Measurements from ENCODE around the gene IL11.

The IL11 gene

DNA sequence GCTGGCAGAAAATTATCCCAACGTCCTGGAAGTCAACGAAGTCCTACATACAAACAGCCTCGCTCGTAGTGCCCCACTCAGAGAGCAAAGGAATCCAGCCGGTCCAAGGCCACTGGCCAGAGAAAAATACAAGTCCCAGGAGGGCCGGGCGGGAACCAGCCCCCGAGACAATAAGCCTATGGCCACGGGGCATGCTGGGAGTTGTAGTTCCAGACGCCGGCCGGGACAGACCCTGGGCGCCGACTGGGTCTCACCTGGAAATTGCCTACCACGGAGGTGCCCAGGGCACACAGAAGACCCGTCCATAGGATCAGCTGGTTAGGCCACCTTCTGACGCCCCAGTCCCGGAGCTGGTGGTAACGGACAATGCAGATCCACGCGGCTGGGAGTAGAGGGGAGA lies 50.5 kb downstream of the IL11 start:
- TF ChIP-seq, protein P1, sequence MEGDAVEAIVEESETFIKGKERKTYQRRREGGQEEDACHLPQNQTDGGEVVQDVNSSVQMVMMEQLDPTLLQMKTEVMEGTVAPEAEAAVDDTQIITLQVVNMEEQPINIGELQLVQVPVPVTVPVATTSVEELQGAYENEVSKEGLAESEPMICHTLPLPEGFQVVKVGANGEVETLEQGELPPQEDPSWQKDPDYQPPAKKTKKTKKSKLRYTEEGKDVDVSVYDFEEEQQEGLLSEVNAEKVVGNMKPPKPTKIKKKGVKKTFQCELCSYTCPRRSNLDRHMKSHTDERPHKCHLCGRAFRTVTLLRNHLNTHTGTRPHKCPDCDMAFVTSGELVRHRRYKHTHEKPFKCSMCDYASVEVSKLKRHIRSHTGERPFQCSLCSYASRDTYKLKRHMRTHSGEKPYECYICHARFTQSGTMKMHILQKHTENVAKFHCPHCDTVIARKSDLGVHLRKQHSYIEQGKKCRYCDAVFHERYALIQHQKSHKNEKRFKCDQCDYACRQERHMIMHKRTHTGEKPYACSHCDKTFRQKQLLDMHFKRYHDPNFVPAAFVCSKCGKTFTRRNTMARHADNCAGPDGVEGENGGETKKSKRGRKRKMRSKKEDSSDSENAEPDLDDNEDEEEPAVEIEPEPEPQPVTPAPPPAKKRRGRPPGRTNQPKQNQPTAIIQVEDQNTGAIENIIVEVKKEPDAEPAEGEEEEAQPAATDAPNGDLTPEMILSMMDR (IDR thresholded peaks at IDR 0.05; ENCODE audit: insufficient read depth, low read length, poor library complexity, severe bottlenecking): no peak
- no peak for DNase-seq (ENCODE audit: extremely low read depth, insufficient read length)
- Histone ChIP-seq H3K4me3 (replicated peaks; ENCODE audit: low read depth, low read length) (no peak overlapping the region), H3K27me3 (replicated peaks; ENCODE audit: control insufficient read depth, insufficient read depth, low read length) (no peaks in the 10 kb centered on the region), H3K36me3 (ENCODE audit: control insufficient read depth, insufficient read depth, low read length) (no peaks in the 10 kb centered on the region)

DNA sequence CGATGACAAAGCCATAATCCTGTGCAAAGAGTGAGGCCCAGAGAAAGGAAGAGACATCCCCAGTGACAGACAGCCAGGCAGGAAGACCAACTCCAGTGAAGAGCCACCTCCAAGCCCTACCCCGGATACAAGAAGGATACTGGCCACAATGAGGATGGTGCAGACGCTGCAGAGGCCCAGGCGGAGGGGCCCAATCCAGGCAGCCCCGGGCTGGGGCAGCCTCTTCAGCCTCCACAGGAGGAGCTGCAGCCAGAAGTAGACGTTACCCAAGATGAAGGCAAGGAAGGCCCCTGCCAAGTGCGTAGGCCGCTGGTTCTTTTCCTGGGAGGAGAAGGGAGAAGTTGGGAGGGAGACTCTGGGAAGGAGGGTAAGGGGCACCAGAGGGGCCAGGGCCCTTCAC lies 53.6 kb downstream of the IL11 start:
- TF ChIP-seq, protein P1 (IDR thresholded peaks at IDR 0.05; ENCODE audit: insufficient read depth, low read length, poor library complexity, severe bottlenecking): no peak
- H3K36me3 ChIP-seq (ENCODE audit: control insufficient read depth, insufficient read depth, low read length): no peaks in the 10 kb centered on the region

DNA sequence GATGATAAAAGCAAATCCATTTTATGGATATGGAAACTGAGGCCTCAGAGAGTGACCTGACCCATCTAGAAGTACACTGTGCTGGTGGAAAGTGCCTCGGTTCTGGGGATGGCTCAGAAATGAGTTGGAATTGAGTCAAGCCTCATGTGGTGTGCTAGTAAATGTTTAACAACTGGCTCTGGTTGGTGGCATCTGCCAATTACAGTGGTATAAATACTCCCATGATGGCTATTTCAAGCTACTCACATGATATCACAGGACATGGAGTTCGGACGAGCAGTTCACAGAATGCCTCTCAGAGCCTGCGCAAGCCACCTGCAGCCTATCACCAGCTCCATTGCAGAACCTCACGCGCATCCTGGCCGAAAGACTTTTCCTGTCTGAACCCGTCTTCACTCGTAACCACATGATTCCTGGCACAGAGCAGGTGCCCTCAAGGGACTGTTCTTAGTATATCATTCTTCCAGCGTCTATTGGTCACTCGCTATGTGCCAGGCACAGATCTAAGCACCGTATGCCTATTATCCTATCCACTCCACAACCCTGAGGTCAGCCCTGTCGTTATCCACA lies 54.2 kb downstream of the IL11 start:
- no peaks in the 10 kb centered on the region for H3K36me3 ChIP-seq (ENCODE audit: control insufficient read depth, insufficient read depth, low read length)
- DNase-seq (ENCODE audit: extremely low read depth, insufficient read length): no peak
- no peak overlapping the region for H3K4me3 ChIP-seq (replicated peaks; ENCODE audit: low read depth, low read length)
- TF ChIP-seq, protein P1 (IDR thresholded peaks at IDR 0.05; ENCODE audit: insufficient read depth, low read length, poor library complexity, severe bottlenecking): no peak
- no peaks in the 10 kb centered on the region for H3K27me3 ChIP-seq (replicated peaks; ENCODE audit: control insufficient read depth, insufficient read depth, low read length)

More for the DNA sequence above, 53.6 kb downstream of the IL11 start:
- Histone ChIP-seq H3K4me3 (replicated peaks; ENCODE audit: low read depth, low read length) (no peak overlapping the region), H3K27me3 (replicated peaks; ENCODE audit: control insufficient read depth, insufficient read depth, low read length) (no peaks in the 10 kb centered on the region)
- DNase-seq (ENCODE audit: extremely low read depth, insufficient read length): no peak

DNA sequence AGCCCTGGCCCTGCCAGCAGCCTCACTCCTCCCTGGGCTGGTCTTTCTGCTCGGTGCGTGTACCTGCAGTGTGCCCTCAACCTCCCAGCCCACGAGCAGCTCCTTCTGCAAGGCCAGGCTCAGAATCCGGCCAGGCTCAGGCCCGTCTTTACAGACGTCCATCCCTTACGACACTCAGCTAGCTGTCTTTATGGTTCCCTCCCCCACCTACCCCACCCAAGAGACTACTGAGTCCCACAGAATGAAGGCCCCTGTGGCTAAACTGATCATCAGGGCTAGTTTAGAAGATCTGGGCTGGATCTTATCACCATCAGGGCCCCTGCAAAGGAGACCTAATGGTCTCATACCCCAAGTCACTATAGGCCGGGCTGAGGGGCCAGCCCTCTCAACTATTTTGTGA lies 55.9 kb downstream of the IL11 start:
- no peak for DNase-seq (ENCODE audit: extremely low read depth, insufficient read length)
- H3K27me3 ChIP-seq (replicated peaks; ENCODE audit: control insufficient read depth, insufficient read depth, low read length): no peaks in the 10 kb centered on the region
- no peaks in the 10 kb centered on the region for H3K36me3 ChIP-seq (ENCODE audit: control insufficient read depth, insufficient read depth, low read length)
- TF ChIP-seq, protein P1 (IDR thresholded peaks at IDR 0.05; ENCODE audit: insufficient read depth, low read length, poor library complexity, severe bottlenecking): no peak
- no peak overlapping the region for H3K4me3 ChIP-seq (replicated peaks; ENCODE audit: low read depth, low read length)
